GM18951 (cell line): ENCODE results near the gene CCDC33.
"Not testable (repeated sequence)": the region's sequence is repeated elsewhere in the genome, so short reads cannot be mapped to it uniquely, and the experiment has no call there.

Source experiments
- POLR2A ChIP-seq: IDR thresholded peaks from 4 replicates; pipeline ENCODE4 v1.6.1; 2011; ENCODE audit warnings: mild to moderate bottlenecking; ENCODE audit not compliant: insufficient read length, insufficient read depth; ENCODE audit errors: extremely low read depth
- in situ Hi-C: fragments of 300-500 bp; cut with MboI; formaldehyde crosslinking; loops from one replicate; pipeline ENCODE4 v1.12.0; 2022; ENCODE audit warnings: low sequenced_read_pairs, mixed read lengths, inconsistent platforms; ENCODE audit not compliant: unreplicated experiment

Gene CCDC33

GRCh38 chr15:74340150-74340549 lies 104.0 kb downstream of the CCDC33 start:
- in situ Hi-C loops = no loop called here
- no peak for TF ChIP-seq POLR2A

- no peak for TF ChIP-seq POLR2A
- in situ Hi-C loops = no loop called here
These were observed 107.1 kb downstream of the CCDC33 start for GRCh38 chr15:74343127-74343796.

- in situ Hi-C loops = no loop called here
- TF ChIP-seq POLR2A = no peak
These were observed 107.6 kb downstream of the CCDC33 start for GRCh38 chr15:74343797-74344127.

- no peak for TF ChIP-seq POLR2A
- in situ Hi-C loops = no loop called here
These were observed 108.9 kb downstream of the CCDC33 start for GRCh38 chr15:74345051-74345450.

DNA sequence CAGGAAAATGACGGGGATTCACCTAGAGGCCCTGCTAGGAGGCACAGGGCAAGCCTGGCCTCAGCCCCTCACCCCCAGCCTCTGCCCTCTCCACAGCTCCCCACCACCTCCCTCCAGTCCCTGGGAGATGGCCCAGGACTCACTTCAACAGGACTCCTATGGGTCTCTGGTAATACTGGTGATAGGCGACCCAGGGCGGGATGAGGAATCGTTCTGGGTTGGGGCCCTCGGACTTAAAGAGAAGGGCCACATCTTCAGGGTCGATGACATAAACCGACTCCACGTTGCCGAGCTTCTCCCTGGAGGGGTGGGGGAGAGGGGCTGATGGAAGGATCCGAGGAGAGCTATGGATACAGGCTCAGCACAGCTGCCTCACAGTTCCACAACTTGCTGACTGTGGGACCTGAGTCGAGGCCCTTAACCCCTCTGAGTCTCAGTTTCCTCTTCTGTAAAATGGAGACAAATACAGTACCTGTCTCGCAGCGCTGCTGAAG lies 111.7 kb downstream of the CCDC33 start:
- in situ Hi-C loops = no loop called here
- TF ChIP-seq POLR2A = no peak

GRCh38 chr15:74349241-74349778 lies 113.2 kb downstream of the CCDC33 start:
- in situ Hi-C loops = no loop called here
- TF ChIP-seq POLR2A = no peak

GRCh38 chr15:74350295-74351275 lies 114.5 kb downstream of the CCDC33 start:
- TF ChIP-seq POLR2A = no peak
- in situ Hi-C loops = no loop called here

DNA sequence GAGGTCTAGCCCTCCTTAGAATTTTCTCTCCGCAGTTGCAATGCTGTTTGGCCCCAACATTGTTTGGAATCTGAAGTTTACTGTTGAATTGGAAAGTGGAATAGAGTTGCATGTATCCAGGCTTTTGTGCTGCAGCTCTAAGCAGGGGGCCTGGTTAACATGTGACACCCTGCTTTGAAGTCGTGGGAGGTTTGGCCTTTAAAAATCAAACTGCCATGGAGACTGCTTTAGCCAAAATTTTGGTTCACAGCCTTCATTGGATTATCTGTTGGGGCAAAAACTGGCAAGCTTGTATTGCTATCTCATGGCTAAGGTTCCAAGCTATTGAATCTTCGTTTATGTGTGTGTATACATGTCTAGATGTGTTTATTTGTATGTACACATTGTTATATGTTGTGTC lies 115.5 kb downstream of the CCDC33 start:
- in situ Hi-C loops = no loop called here
- no peak for TF ChIP-seq POLR2A

DNA sequence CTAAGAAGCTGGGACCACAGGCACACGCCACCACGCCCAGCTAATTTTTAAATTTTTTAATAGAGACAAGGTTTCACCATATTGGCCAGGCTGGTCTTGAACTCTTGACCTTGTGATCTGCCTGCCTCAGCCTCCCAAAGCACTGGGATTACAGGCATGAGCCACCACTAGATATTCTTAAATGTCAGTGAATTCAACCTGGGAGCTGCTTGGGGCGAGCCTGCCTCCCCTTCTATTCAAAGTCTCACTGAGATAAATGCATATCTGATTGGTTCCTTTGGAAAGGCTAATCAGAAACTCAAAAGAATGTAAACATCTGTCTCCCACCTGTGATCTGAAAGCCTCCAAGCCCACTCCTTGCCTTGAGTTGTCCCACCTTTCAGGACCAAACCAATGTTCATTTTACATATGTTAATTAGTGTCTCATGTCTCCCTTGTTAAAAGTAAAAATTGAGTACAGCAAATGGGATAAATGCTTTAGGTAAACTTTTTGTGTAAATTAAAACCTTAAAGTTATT lies 116.3 kb downstream of the CCDC33 start:
- TF ChIP-seq POLR2A = no peak
- in situ Hi-C loops = no loop called here

GRCh38 chr15:74353992-74354391 lies 117.9 kb downstream of the CCDC33 start:
- in situ Hi-C loops = not testable (repeated sequence)

DNA sequence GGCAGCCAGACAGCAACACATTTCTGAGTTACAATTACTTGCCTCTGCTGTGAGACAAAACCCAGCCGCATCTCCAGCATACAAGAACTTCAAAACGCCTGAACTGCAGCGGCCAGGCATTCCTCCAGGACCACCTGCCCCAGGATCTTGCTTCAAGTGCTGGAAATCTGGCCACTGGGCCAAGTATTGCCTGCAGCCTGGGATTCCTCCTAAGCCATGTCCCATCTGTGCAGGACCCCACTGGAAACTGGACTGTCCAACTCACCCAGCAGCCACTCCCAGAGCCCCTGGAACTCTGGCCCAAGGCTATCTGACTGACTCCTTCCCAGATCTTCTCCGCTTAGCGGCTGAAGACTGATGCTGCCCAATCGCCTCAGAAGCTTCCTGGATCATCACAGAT lies 119.9 kb downstream of the CCDC33 start:
- in situ Hi-C loops = not testable (repeated sequence)

GRCh38 chr15:74357514-74357913 lies 121.4 kb downstream of the CCDC33 start:
- in situ Hi-C loops = not testable (repeated sequence)

- in situ Hi-C loops = not testable (repeated sequence)
These were observed 123.2 kb downstream of the CCDC33 start for GRCh38 chr15:74359376-74359775.

DNA sequence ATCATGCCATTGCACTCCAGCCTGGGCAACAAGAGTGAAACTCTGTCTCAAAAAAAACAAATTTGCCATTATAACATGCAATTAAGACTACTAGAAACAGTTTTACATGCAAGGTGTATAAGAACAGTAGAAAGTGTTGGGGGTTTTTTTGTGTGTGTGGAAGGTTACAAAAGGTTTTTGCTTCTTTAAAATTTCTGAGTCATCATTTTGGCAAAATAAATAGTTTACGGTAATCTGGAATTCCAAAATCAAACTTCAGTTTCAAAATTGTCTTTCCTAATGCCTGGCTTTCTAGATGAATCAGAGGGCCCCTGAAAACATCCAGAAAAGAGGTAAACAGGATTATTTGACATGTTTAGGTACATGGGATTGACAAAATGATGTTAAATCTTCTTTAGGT lies 124.7 kb downstream of the CCDC33 start:
- in situ Hi-C loops = not testable (repeated sequence)
